C4-2B (cell line): ENCODE measurements around the gene BCL2L15.

Source experiments
- CTCF ChIP-seq: fragments of 450-650 bp; conservative IDR thresholded peaks from 2 replicates; pipeline ENCODE4 v1.5.1; 2017; ENCODE audit warnings: mild to moderate bottlenecking
- ZFX ChIP-seq: fragments of 450-650 bp; IDR thresholded peaks from 2 replicates; pipeline ENCODE4 v1.6.1; 2017

- TF ChIP-seq CTCF (no peak), ZFX (no peak)
These were observed 33.1 kb downstream of the BCL2L15 start for GRCh38 chr1:113854234-113854633.
